ENCODE measurements around the gene MEFV. TPM values are rescaled to one million over a fixed set of nuclear protein-coding genes. Genes with fewer than 3 reads are reported as not detected.

The MEFV gene
- total and polyA plus RNA-seq, 2 of the 13 experiments (the other 11 are each of a cell fraction or from before 2014, with no cell fraction given), result 0.22 TPM; not detected in 1

DNA sequence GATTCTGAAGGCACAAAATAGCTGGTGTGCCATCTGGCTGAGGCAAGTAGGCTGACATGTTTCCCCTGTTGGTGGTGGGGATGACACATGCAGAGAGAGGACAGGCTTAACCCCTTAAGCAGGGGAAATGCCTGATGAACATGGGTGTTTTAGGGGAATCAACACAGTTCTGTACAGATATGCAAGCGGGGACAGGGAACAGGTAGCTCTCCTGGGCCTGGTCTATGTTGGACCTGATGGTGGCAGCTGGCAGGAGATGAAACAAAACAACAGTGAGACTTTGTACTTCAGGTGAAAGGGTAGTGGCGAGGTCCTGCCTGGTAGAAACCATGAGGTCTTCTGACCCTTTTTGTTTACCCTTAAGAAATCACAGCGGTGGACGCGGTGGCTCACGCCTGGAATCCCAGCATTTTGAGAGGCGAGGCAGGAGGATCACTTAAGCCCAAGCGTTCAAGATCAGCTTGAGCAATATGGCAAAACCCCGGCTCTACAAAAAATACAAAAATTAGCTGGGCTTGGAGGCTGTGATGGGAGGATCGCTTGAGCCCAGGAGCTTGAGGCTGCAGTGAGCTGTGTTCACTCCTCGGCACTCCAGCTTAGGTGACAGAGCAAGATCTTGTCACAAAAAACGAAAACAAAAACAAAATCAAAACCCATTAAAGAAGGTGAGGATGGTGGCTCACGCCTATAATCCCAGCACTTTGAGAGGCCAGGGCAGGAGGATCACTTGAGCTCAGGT is 57.9 kb downstream of the MEFV start (continued):
- TF ChIP-seq ADNP (CRISPR knock-in tag; IDR thresholded peaks at IDR 0.05) (no peak), HNRNPLL (IDR thresholded peaks at IDR 0.05; ENCODE audit: low read depth, low read length, poor library complexity, severe bottlenecking) (no peak), KAT2B (IDR thresholded peaks at IDR 0.05; ENCODE audit: borderline replicate concordance, low read depth, low read length) (no peak), RXRA (CRISPR knock-in tag; IDR thresholded peaks at IDR 0.05) (peak; percentile 77), MTA1 (CRISPR knock-in tag; IDR thresholded peaks at IDR 0.05; ENCODE audit: borderline replicate concordance) (no peak), XRCC5 (optimal IDR thresholded peaks at IDR 0.05; ENCODE audit: low read length) (no peak), ZNF253 (CRISPR knock-in tag; IDR thresholded peaks at IDR 0.05; ENCODE audit: borderline replicate concordance) (no peak), ZNF720 (CRISPR knock-in tag; IDR thresholded peaks at IDR 0.05) (no peak), ARNT2 (CRISPR knock-in tag; IDR thresholded peaks at IDR 0.05; ENCODE audit: low read depth) (no peak), ZNF761 (CRISPR knock-in tag; conservative IDR thresholded peaks at IDR 0.05) (no peak), HOXA5 (CRISPR knock-in tag; IDR thresholded peaks at IDR 0.05) (no peak), TEAD2 (CRISPR knock-in tag; IDR thresholded peaks at IDR 0.05) (no peak), SP140L (CRISPR knock-in tag; IDR thresholded peaks at IDR 0.05; ENCODE audit: borderline replicate concordance) (no peak), STAG1 (CRISPR knock-in tag; IDR thresholded peaks at IDR 0.05) (no peak)
- TF ChIP-seq, protein P1, sequence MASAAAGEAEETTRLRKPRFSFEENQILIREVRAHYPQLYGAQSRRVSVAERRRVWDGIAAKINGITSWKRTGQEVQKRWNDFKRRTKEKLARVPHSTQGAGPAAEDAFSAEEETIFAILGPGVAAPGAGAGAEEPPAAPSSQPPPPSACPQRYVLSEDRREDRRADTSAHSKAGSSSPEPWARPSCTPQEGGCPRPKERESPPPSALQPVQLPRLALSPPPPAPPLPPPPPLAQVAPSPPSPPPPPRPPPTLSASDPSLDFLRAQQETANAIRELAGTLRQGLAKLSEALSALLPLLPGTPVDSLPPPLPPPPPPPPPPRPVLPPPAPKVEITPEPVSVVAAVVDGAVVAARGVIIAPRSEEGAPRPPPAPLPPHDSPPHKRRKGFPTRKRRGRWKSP (CRISPR knock-in tag; IDR thresholded peaks at IDR 0.05), result 0 out of 2 replicates have a peak, but pooled peaks have one; percentile 49
- TF ChIP-seq, protein P2, sequence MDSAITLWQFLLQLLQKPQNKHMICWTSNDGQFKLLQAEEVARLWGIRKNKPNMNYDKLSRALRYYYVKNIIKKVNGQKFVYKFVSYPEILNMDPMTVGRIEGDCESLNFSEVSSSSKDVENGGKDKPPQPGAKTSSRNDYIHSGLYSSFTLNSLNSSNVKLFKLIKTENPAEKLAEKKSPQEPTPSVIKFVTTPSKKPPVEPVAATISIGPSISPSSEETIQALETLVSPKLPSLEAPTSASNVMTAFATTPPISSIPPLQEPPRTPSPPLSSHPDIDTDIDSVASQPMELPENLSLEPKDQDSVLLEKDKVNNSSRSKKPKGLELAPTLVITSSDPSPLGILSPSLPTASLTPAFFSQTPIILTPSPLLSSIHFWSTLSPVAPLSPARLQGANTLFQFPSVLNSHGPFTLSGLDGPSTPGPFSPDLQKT (CRISPR knock-in tag; IDR thresholded peaks at IDR 0.05; ENCODE audit: borderline replicate concordance), result no peak
- TF ChIP-seq, protein P3, sequence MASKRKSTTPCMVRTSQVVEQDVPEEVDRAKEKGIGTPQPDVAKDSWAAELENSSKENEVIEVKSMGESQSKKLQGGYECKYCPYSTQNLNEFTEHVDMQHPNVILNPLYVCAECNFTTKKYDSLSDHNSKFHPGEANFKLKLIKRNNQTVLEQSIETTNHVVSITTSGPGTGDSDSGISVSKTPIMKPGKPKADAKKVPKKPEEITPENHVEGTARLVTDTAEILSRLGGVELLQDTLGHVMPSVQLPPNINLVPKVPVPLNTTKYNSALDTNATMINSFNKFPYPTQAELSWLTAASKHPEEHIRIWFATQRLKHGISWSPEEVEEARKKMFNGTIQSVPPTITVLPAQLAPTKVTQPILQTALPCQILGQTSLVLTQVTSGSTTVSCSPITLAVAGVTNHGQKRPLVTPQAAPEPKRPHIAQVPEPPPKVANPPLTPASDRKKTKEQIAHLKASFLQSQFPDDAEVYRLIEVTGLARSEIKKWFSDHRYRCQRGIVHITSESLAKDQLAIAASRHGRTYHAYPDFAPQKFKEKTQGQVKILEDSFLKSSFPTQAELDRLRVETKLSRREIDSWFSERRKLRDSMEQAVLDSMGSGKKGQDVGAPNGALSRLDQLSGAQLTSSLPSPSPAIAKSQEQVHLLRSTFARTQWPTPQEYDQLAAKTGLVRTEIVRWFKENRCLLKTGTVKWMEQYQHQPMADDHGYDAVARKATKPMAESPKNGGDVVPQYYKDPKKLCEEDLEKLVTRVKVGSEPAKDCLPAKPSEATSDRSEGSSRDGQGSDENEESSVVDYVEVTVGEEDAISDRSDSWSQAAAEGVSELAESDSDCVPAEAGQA (IDR thresholded peaks at IDR 0.05; ENCODE audit: low read depth), result no peak
- TF ChIP-seq, protein P3 (CRISPR knock-in tag; IDR thresholded peaks at IDR 0.05; ENCODE audit: borderline replicate concordance), result no peak
- TF ChIP-seq, protein P4, sequence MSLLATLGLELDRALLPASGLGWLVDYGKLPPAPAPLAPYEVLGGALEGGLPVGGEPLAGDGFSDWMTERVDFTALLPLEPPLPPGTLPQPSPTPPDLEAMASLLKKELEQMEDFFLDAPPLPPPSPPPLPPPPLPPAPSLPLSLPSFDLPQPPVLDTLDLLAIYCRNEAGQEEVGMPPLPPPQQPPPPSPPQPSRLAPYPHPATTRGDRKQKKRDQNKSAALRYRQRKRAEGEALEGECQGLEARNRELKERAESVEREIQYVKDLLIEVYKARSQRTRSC (CRISPR knock-in tag; IDR thresholded peaks at IDR 0.05; ENCODE audit: low read depth), result no peak
